Measurements from ENCODE around the gene MAP3K20. TPM values are rescaled to one million over a fixed set of nuclear protein-coding genes. Genes with fewer than 3 reads are reported as not detected.

The MAP3K20 gene
- total RNA-seq, 1 donor from 2014 or later = 11.8 TPM

GRCh38 chr2:173248381-173248780 lies 172.7 kb downstream of the MAP3K20 start:
- peaks cover 2% of the 10 kb centered on the region for H3K27me3 Mint-ChIP-seq (ENCODE audit: unreplicated experiment)
- no peak for DNase-seq (ENCODE audit: low spot score)
- H3K36me3 Mint-ChIP-seq (ENCODE audit: low read depth, unreplicated experiment) = no peaks in the 10 kb centered on the region
- H3K4me3 Mint-ChIP-seq (ENCODE audit: unreplicated experiment) = no peak overlapping the region
- no peaks in the 10 kb centered on the region for H3K9me3 Mint-ChIP-seq (ENCODE audit: unreplicated experiment)
- H3K27ac Mint-ChIP-seq (ENCODE audit: unreplicated experiment) = no peak overlapping the region
- H3K4me1 Mint-ChIP-seq (ENCODE audit: unreplicated experiment) = peaks cover 24% of the 10 kb centered on the region
- TF ChIP-seq, protein P1, sequence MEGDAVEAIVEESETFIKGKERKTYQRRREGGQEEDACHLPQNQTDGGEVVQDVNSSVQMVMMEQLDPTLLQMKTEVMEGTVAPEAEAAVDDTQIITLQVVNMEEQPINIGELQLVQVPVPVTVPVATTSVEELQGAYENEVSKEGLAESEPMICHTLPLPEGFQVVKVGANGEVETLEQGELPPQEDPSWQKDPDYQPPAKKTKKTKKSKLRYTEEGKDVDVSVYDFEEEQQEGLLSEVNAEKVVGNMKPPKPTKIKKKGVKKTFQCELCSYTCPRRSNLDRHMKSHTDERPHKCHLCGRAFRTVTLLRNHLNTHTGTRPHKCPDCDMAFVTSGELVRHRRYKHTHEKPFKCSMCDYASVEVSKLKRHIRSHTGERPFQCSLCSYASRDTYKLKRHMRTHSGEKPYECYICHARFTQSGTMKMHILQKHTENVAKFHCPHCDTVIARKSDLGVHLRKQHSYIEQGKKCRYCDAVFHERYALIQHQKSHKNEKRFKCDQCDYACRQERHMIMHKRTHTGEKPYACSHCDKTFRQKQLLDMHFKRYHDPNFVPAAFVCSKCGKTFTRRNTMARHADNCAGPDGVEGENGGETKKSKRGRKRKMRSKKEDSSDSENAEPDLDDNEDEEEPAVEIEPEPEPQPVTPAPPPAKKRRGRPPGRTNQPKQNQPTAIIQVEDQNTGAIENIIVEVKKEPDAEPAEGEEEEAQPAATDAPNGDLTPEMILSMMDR (IDR thresholded peaks at IDR 0.05; ENCODE audit: unreplicated experiment) = no peak

DNA sequence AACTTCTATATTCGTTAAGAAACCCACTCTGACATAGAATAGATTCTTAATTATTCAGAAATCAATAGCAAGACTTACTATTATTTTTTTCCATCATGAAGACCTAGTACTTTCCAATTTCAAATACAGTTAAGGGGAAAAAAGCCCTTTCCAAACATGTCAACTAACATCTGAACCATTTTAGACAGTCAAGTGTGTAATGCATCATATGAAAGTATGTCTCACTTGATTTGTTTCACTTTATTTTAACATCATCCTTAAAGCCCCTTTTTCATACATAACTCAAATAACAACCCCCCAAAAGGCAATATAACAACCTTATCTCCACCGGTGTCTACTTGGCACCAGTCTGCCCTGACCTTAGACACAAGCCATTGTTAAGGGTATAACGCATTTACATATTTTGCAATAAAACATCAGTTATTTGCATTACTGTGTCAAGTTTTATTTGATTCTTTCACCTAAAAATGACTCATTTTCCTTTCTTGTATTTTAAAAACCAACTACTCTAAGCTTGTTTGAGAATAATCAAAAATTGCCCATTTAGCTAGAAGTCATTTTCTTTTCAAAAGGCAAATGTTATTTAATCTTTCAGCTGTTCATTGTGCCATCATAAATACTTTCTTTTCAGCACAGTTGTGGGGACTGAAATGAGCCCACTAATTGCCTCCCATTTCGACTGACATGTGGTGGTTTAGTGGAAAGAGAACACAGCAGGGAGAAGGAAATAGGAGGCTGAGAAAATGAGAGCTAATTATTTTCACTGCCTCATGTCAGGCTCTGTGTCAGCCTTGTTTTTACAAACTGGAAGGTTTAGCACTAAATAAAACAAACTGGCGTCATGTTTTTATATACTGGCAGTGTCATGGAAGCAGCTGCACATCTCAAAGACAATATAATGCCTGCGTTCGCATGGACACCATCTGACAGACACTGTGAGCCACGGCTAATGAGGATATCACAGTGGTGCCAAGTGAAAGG lies 174.3 kb downstream of the MAP3K20 start:
- H3K36me3 Mint-ChIP-seq (ENCODE audit: low read depth, unreplicated experiment) = no peaks in the 10 kb centered on the region

GRCh38 chr2:173251225-173251624 lies 175.6 kb downstream of the MAP3K20 start:
- no peak overlapping the region for H3K4me3 Mint-ChIP-seq (ENCODE audit: unreplicated experiment)
- H3K27me3 Mint-ChIP-seq (ENCODE audit: unreplicated experiment) = peaks cover 2% of the 10 kb centered on the region
- no peak for DNase-seq (ENCODE audit: low spot score)
- H3K4me1 Mint-ChIP-seq (ENCODE audit: unreplicated experiment) = peaks cover 24% of the 10 kb centered on the region
- no peak overlapping the region for H3K27ac Mint-ChIP-seq (ENCODE audit: unreplicated experiment)
- H3K9me3 Mint-ChIP-seq (ENCODE audit: unreplicated experiment) = no peaks in the 10 kb centered on the region
- no peaks in the 10 kb centered on the region for H3K36me3 Mint-ChIP-seq (ENCODE audit: low read depth, unreplicated experiment)
- TF ChIP-seq, protein P1 (IDR thresholded peaks at IDR 0.05; ENCODE audit: unreplicated experiment) = no peak

More for the DNA sequence above, 174.3 kb downstream of the MAP3K20 start:
- Mint-ChIP-seq H3K4me3 (ENCODE audit: unreplicated experiment) (no peak overlapping the region), H3K27me3 (ENCODE audit: unreplicated experiment) (peaks cover 2% of the 10 kb centered on the region), H3K9me3 (ENCODE audit: unreplicated experiment) (no peaks in the 10 kb centered on the region), H3K4me1 (ENCODE audit: unreplicated experiment) (peaks cover 24% of the 10 kb centered on the region), H3K27ac (ENCODE audit: unreplicated experiment) (no peak overlapping the region)
- TF ChIP-seq, protein P1 (IDR thresholded peaks at IDR 0.05; ENCODE audit: unreplicated experiment) = no peak
- DNase-seq (ENCODE audit: low spot score) = no peak

GRCh38 chr2:173252581-173252980 lies 176.9 kb downstream of the MAP3K20 start:
- Mint-ChIP-seq H3K9me3 (ENCODE audit: unreplicated experiment) (no peaks in the 10 kb centered on the region), H3K4me3 (ENCODE audit: unreplicated experiment) (no peak overlapping the region), H3K27ac (ENCODE audit: unreplicated experiment) (no peak overlapping the region)

More at GRCh38 chr2:173252581-173252980, 176.9 kb downstream of the MAP3K20 start:
- Mint-ChIP-seq H3K36me3 (ENCODE audit: low read depth, unreplicated experiment) (no peaks in the 10 kb centered on the region), H3K27me3 (ENCODE audit: unreplicated experiment) (peaks cover 2% of the 10 kb centered on the region), H3K4me1 (ENCODE audit: unreplicated experiment) (peaks cover 14% of the 10 kb centered on the region)
- DNase-seq (ENCODE audit: low spot score) = no peak
- TF ChIP-seq, protein P1 (IDR thresholded peaks at IDR 0.05; ENCODE audit: unreplicated experiment) = no peak
